Activated CD8-positive, alpha-beta memory T cell treated with anti-CD3 and anti-CD28 coated beads for 4 hours (primary cell): ENCODE results near the gene HK2.

Source experiments
- DNase-seq, 2 donors: peaks; one replicate each; pipeline ENCODE4 v3.0.0-alpha.2; 2020; ENCODE audit warnings: low read depth in 2 of 2

The HK2 gene

DNA sequence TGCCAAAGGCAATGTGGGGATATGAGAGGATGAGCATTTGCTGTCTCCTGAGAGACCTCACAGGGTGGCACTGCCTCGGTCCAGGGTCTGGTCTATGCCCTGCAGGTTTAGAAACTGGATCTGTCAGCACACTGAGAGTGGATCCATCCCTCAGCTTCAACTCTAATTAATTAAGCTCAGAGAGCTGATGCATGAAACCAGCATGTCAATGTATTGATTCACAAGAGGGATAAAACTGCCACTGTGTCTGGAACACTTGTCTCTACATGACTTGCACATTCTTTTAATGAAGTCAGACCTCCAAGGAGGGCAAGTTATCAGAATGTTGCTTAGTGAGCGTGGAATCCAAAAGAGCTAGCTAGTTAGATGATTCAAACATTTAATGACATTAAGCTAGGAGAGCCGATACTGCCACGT, 102.1 kb downstream of the HK2 start:
- no peak for DNase-seq

DNA sequence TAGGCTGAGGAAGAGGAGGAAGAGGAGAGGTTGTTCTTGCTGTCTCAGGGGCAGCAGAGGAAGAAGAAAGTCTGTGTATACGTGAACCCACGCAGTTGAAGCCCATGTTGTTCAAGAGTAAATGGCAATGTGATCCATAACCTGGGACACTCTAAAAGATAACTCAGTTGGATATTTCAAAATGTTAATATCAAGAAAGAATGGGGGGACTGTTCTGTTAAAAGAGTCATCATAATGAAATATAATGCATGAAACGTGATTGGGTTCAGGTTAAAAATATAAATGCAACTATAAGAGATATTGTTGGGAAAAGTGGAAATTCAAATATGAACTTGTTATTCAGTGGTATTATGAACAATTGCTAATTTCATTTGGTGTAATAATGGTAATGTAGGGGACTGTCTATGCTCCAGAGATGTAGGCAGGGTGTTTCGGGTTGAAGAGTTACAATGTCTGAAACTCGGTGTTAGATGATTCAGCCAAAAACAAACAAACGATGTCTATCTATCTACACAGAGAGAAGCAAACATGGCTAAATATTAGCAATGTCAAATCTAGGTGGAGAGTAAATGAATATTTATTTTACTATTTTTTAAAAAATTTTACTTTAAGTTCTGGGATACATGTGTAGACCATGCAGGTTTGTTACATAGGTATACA, 103.4 kb downstream of the HK2 start:
- DNase-seq: no peak

DNA sequence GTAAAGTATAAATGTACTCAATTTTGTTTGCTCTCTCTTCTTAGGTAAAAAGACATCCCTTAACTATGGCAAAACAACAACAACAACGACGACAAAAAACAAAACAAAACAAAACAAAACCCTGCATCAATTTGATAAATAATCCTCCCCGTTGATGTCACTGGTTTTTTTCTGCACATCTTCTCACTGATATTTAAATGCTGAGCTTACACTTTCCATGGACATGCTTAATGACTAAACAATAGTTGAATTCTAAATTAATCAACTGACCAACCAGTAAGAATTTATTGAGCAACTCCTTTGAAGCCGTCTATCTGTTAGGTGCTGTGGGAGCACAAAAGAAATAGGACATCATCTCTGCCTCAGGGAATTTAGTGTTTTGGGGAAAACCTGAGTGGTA, 104.3 kb downstream of the HK2 start:
- no peak for DNase-seq

DNA sequence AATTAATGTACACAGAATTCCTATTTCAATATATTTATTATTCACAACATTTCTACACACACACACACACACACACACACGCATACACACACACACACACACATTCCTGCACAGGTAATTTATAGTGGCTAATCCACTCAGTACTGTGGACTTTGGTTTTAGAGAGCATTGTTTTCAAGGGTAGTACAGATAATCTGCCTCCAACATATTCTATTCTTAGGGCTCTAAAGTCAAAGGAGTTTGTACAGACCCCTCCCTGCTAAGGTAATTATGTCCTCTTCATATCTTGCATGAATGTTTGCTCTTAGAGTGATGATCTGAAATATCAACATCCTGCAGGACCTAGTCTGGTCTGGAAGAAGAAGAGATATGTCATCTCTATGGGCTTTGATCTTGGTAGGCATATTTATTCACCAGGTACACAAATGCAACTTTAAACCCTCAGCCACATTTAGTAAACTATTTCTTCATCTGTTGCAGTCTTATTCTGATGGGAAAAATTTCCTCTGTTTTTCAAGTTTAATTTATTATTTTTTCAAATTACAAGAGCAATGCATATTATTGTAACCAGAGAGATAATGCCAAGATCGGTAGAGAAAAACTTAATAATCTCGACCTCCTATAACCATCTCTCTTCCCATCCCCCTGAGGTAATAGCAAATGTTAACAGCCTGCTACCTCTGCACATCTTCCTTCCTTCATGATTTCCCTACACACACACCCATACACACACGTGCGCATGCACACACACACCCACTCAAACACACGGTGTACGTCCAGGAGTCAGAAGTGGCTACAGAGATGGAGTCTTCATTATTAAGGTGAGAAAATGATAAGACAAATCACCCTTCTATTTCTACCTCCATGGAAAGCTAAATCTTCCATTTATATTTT, 106.2 kb downstream of the HK2 start:
- no peak for DNase-seq

DNA sequence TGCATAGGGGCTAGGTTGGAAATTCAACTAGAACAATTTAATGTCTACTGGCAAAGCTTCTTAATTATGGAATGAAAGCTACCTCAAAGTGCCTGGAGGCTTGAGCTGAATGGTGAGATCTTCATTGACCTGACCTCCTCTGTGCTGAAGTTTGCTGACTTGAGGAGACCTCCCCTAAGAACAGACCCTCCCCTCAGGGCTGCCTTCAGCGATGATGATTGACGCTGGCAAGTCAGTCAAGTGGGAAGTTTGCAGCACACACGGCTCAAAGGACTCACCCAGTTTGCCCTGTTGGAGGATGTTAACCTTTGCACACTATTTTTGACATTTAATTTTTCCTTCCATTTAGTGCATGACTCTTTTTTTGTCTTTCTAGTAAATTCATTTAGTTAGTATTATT, 107.4 kb downstream of the HK2 start:
- no peak for DNase-seq

DNA sequence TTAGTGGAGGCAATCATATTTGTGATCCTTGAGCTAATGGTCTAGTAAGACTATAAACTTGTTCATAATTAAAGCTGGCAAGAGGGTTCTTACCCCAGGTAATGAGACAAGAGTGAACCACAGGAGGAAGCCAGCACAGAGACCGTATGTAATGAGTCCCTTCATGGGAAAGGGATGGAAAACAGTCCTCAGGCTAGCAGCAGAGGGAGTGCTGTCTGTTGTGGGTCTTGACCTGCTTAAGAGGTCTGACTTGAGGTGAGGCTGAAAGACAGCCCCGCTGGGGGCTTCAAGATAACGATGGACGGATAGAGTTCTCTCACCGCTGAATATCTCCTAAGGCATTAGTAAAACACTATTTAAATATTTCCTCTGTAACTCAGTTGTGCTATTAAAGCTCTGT, 108.3 kb downstream of the HK2 start:
- no peak for DNase-seq
